ENCODE measurements around the gene RASL10A.
"Not testable (repeated sequence)": the region's sequence is repeated elsewhere in the genome, so short reads cannot be mapped to it uniquely, and the experiment has no call there.

The RASL10A gene

GRCh38 chr22:29351042-29351441 lies 35.5 kb upstream of the RASL10A start:
- DNase-seq (ENCODE audit: low spot score): no peak
- TF ChIP-seq CTCF (IDR thresholded peaks at IDR 0.05; ENCODE audit: extremely low read depth, missing control alignments): no peak

GRCh38 chr22:29348956-29349355 lies 33.5 kb upstream of the RASL10A start:
- no peak for DNase-seq (ENCODE audit: low spot score)
- no peak for TF ChIP-seq CTCF (IDR thresholded peaks at IDR 0.05; ENCODE audit: extremely low read depth, missing control alignments)

GRCh38 chr22:29348041-29348440 lies 32.5 kb upstream of the RASL10A start:
- TF ChIP-seq CTCF (IDR thresholded peaks at IDR 0.05; ENCODE audit: extremely low read depth, missing control alignments): no peak
- no peak for DNase-seq (ENCODE audit: low spot score)

- DNase-seq (ENCODE audit: low spot score): no peak
- TF ChIP-seq CTCF (IDR thresholded peaks at IDR 0.05; ENCODE audit: extremely low read depth, missing control alignments): no peak
Measured at GRCh38 chr22:29346659-29347058, 31.2 kb upstream of the RASL10A start.

GRCh38 chr22:29345932-29346331 lies 30.4 kb upstream of the RASL10A start:
- no peak for DNase-seq (ENCODE audit: low spot score)
- TF ChIP-seq CTCF (IDR thresholded peaks at IDR 0.05; ENCODE audit: extremely low read depth, missing control alignments): no peak

- DNase-seq (ENCODE audit: low spot score): not testable (repeated sequence)
Measured at GRCh38 chr22:29344889-29345288, 29.4 kb upstream of the RASL10A start.

GRCh38 chr22:29344137-29344536 lies 28.6 kb upstream of the RASL10A start:
- no peak for DNase-seq (ENCODE audit: low spot score)
- TF ChIP-seq CTCF (IDR thresholded peaks at IDR 0.05; ENCODE audit: extremely low read depth, missing control alignments): no peak

- no peak for TF ChIP-seq CTCF (IDR thresholded peaks at IDR 0.05; ENCODE audit: extremely low read depth, missing control alignments)
- no peak for DNase-seq (ENCODE audit: low spot score)
Measured at GRCh38 chr22:29343313-29343805, 27.9 kb upstream of the RASL10A start.

Data from GM20000 (cell line).